PC-3 (cell line): ENCODE data around the gene OTX2. TPM values are rescaled to one million over a fixed set of nuclear protein-coding genes. Genes with fewer than 3 reads are reported as not detected.
A peak's percentile ranks its signal among the peaks of the same experiment; 100 is the strongest.

ENCODE experiments used
- ATAC-seq: fragments of 200-7000 bp; cut with Tn5 transposase; 2 replicates; pipeline ENCODE4 v1.9.1; 2020; ENCODE audit warnings: mild to moderate bottlenecking, moderate library complexity
- Bru-seq: library from RNA; stranded (reverse); fragments of 400-500 nt; gene quantifications from one replicate; lab custom pipeline; 2021; lab: Mats Ljungman, UMichigan
- BruChase-seq, 2 experiments: library from RNA; stranded (reverse); fragments of 400-500 nt; gene quantifications; one replicate each; lab custom pipeline; 2021; lab: Mats Ljungman, UMichigan
- BruUV-seq: library from RNA; stranded (reverse); fragments of 400-500 nt; replicated peaks from 2 replicates; lab custom pipeline; 2021; lab: Mats Ljungman, UMichigan
- CTCF ChIA-PET: fragments of 300-600 bp; sonication (Branson Sonifier 250); formaldehyde crosslinking; loops from one replicate; lab custom pipeline; 2022; ENCODE audit warnings: antibody characterized with exemption; lab: Charles Lee
- POLR2A ChIA-PET: fragments of 300-600 bp; sonication (Branson Sonifier 250); formaldehyde crosslinking; loops from one replicate; lab custom pipeline; 2022; ENCODE audit warnings: antibody characterized with exemption; ENCODE audit not compliant: unreplicated experiment; lab: Charles Lee
- DNase-seq: peaks from one replicate; pipeline ENCODE4 v3.0.0-alpha.2; 2015
- H2AFZ ChIP-seq: fragments of 300-600 bp; sonication (generic); 2 replicates; pipeline ENCODE4 v1.6.0; 2016; ENCODE audit warnings: antibody characterized with exemption, low read length
- H3F3A ChIP-seq: fragments of 300-600 bp; sonication (generic); one replicate; pipeline ENCODE4 v1.6.0; 2017; ENCODE audit warnings: antibody characterized with exemption, low read length, control low read depth, mild to moderate bottlenecking; ENCODE audit not compliant: unreplicated experiment
- H3K27ac ChIP-seq: fragments of 300-600 bp; sonication (generic); 2 replicates; pipeline ENCODE4 v1.5.1; 2016; ENCODE audit warnings: mild to moderate bottlenecking, low read length
- H3K27me3 ChIP-seq: fragments of 300-600 bp; sonication (generic); 2 replicates; pipeline ENCODE4 v1.6.1; 2016; ENCODE audit warnings: low read length, mixed read lengths
- H3K36me3 ChIP-seq: fragments of 300-600 bp; sonication (generic); 2 replicates; pipeline ENCODE4 v1.6.1; 2016; ENCODE audit warnings: low read depth, mixed run types, low read length, mixed read lengths
- H3K4me1 ChIP-seq: fragments of 300-600 bp; sonication (generic); 2 replicates; pipeline ENCODE4 v1.5.1; 2016; ENCODE audit warnings: low read length; ENCODE audit not compliant: insufficient read depth
- H3K4me2 ChIP-seq: fragments of 300-600 bp; sonication (generic); 2 replicates; pipeline ENCODE4 v1.6.0; 2016; ENCODE audit warnings: low read length
- H3K4me3 ChIP-seq: fragments of 300-600 bp; sonication (generic); 2 replicates; pipeline ENCODE4 v1.5.1; 2016; ENCODE audit warnings: mild to moderate bottlenecking, low read length, mixed read lengths
- H3K79me2 ChIP-seq: fragments of 300-600 bp; sonication (generic); 2 replicates; pipeline ENCODE4 v1.6.1; 2017; ENCODE audit warnings: low read length, mixed read lengths
- H3K9ac ChIP-seq: fragments of 300-600 bp; sonication (generic); 2 replicates; pipeline ENCODE4 v1.6.0; 2016; ENCODE audit warnings: mild to moderate bottlenecking, low read length
- H3K9me2 ChIP-seq: fragments of 300-600 bp; sonication (generic); replicated peaks from 2 replicates; pipeline ENCODE4 v1.6.1; 2016; ENCODE audit warnings: mixed run types, low read length, mixed read lengths
- H3K9me3 ChIP-seq: fragments of 300-600 bp; sonication (generic); 2 replicates; pipeline ENCODE4 v1.6.1; 2016; ENCODE audit warnings: low read length, mixed read lengths
- H4K20me1 ChIP-seq: fragments of 300-600 bp; sonication (generic); 2 replicates; pipeline ENCODE4 v1.6.1; 2016; ENCODE audit warnings: low read length, mixed read lengths
- CTCF ChIP-seq: fragments of 300-600 bp; sonication (generic); conservative IDR thresholded peaks from 2 replicates; pipeline ENCODE4 v1.5.1; 2017; ENCODE audit warnings: antibody characterized with exemption, low read depth, mild to moderate bottlenecking, low read length
- EZH2 ChIP-seq: fragments of 300-600 bp; sonication (generic); IDR thresholded peaks from one replicate; pipeline ENCODE4 v1.6.1; 2017; ENCODE audit warnings: antibody characterized with exemption, mild to moderate bottlenecking, low read length; ENCODE audit not compliant: unreplicated experiment
- EZH2phosphoT487 ChIP-seq: fragments of 300-600 bp; sonication (generic); IDR thresholded peaks from 2 replicates; pipeline ENCODE4 v1.6.1; 2018; ENCODE audit warnings: mild to moderate bottlenecking, antibody characterized with exemption, low read length, borderline replicate concordance
- intact Hi-C: fragments of 100-400 bp; cut with micrococcal nuclease; formaldehyde crosslinking; loops from 2 replicates; pipeline ENCODE4 v1.9.0; 2023
- long read RNA-seq: library from polyadenylated mRNA; unstranded; transcript quantifications from one replicate; pipeline ENCODE4 v2.0.0, GENCODE V29; 2021; ENCODE audit not compliant: unreplicated experiment
- total RNA-seq: library from RNA; depleted of rRNA; stranded (reverse); fragments of >200 nt; gene quantifications from 2 replicates; pipeline ENCODE4 v1.2.3, GENCODE V29; 2014; rRNA removed

Gene OTX2
- total RNA-seq (not detected in 2 replicates), Bru-seq, nascent RNA (percentile 7 among the genes with signal in this experiment), BruChase-seq, experiment 1, labeled RNA remaining after a 6-hour chase (percentile 7 among the genes with signal in this experiment), BruChase-seq, experiment 2, labeled RNA remaining after a 2-hour chase (percentile 14 among the genes with signal in this experiment)
- long read RNA-seq = 0 reads

GRCh38 chr14:56810147-56810719 is at the start of gene OTX2:
TSS of gene OTX2 (minus strand) at chr14:56810479. CDS start at chr14:56805456, 5,023 bp downstream.
- intact Hi-C loops = no loop called here
- no peak within 1 kb of the TSS for H3K27ac ChIP-seq
- ATAC-seq (no peak), DNase-seq (no peak)
- no peaks in the 10 kb centered on the region for H4K20me1 ChIP-seq
- H3K36me3 ChIP-seq = no peaks in the 10 kb centered on the region
- no peak within 1 kb of the TSS for H3K4me3 ChIP-seq
- peaks cover 96% of the 10 kb centered on the region for H3K27me3 ChIP-seq
- ChIA-PET POLR2A (no interaction called here), CTCF (no interaction called here)
- H3K79me2 ChIP-seq = no peaks in the 10 kb centered on the region
- H3K4me2 ChIP-seq = no peak within 1 kb of the TSS
- no peak within 1 kb of the TSS for H3K9ac ChIP-seq
- no TSS peak for BruUV-seq
- no peak for TF ChIP-seq EZH2phosphoT487
- TF ChIP-seq EZH2 = no peak
- no peak for TF ChIP-seq CTCF
- H3K9me3 ChIP-seq = no peaks in the 10 kb centered on the region
- no peak within 1 kb of the TSS for H2AFZ ChIP-seq
- H3K9me2 ChIP-seq = no peaks in the 10 kb centered on the region
- no peaks in the 10 kb centered on the region for H3F3A ChIP-seq
- no peaks in the 10 kb centered on the region for H3K4me1 ChIP-seq

GRCh38 chr14:56858422-56858821 is 48.1 kb upstream of the OTX2 start:
- no peak overlapping the region for H3K9ac ChIP-seq
- H3K27me3 ChIP-seq = peaks cover 88% of the 10 kb centered on the region
- ATAC-seq (no peak), DNase-seq (no peak)
- TF ChIP-seq EZH2phosphoT487 (no peak), EZH2 (no peak), CTCF (no peak)
- H3K9me2 ChIP-seq = no peaks in the 10 kb centered on the region
- H3K79me2 ChIP-seq = no peaks in the 10 kb centered on the region
- POLR2A ChIA-PET = interaction anchor here (0.6 kb wide), 1 partner anchor 42 kb away, joined by 4 read pairs; no protein-coding TSS in a partner anchor
- no peak overlapping the region for H3K4me2 ChIP-seq
- H2AFZ ChIP-seq = no peak overlapping the region
- H3F3A ChIP-seq = no peaks in the 10 kb centered on the region
- H3K4me1 ChIP-seq = no peaks in the 10 kb centered on the region
- intact Hi-C loops = no loop called here
- H3K9me3 ChIP-seq = no peaks in the 10 kb centered on the region
- H4K20me1 ChIP-seq = no peaks in the 10 kb centered on the region
- no peaks in the 10 kb centered on the region for H3K36me3 ChIP-seq
- CTCF ChIA-PET = no interaction called here
- BruUV-seq = no TSS peak
- H3K4me3 ChIP-seq = no peak overlapping the region
- H3K27ac ChIP-seq = no peak overlapping the region

GRCh38 chr14:56857216-56857615 is 46.9 kb upstream of the OTX2 start:
- intact Hi-C loops = no loop called here
- Histone ChIP-seq H3K9me3 (no peaks in the 10 kb centered on the region), H3K4me1 (no peaks in the 10 kb centered on the region), H3K9ac (no peak overlapping the region), H3K9me2 (no peaks in the 10 kb centered on the region), H4K20me1 (no peaks in the 10 kb centered on the region), H3K36me3 (no peaks in the 10 kb centered on the region), H3K4me3 (no peak overlapping the region), H3K79me2 (no peaks in the 10 kb centered on the region), H3F3A (no peaks in the 10 kb centered on the region), H2AFZ (no peak overlapping the region), H3K27ac (no peak overlapping the region), H3K4me2 (no peak overlapping the region), H3K27me3 (peaks cover 87% of the 10 kb centered on the region)
- CTCF ChIA-PET = no interaction called here
- no peak for TF ChIP-seq EZH2phosphoT487
- TF ChIP-seq EZH2 = no peak
- no peak for TF ChIP-seq CTCF
- DNase-seq = no peak
- BruUV-seq = no TSS peak
- POLR2A ChIA-PET = no interaction called here
- ATAC-seq = no peak
